DND-41 (cell line): ENCODE results near the gene ACOT9.

ENCODE experiments used
- ATAC-seq: fragments of 200-7000 bp; cut with Tn5 transposase; 3 replicates; pipeline ENCODE4 v1.9.1; 2021; ENCODE audit warnings: low read depth; ENCODE audit not compliant: insufficient read depth
- DNase-seq: peaks from one replicate; pipeline ENCODE4 v3.0.0-alpha.2; 2020
- H2AFZ ChIP-seq: 2 replicates; pipeline ENCODE4 v1.6.0; 2012; ENCODE audit warnings: low read depth, low read length
- H3K27ac ChIP-seq: 2 replicates; pipeline ENCODE4 v1.5.1; 2012; ENCODE audit warnings: low read length, inconsistent platforms
- H3K27me3 ChIP-seq: fragments of 200-600 bp; sonication (generic); 2 replicates; pipeline ENCODE4 v1.6.0; 2012; ENCODE audit warnings: low read length, mild to moderate bottlenecking, inconsistent platforms; ENCODE audit not compliant: insufficient read depth, poor library complexity
- H3K36me3 ChIP-seq: 2 replicates; pipeline ENCODE4 v1.5.1; 2012; ENCODE audit warnings: low read length, inconsistent platforms; ENCODE audit not compliant: insufficient read depth
- H3K4me1 ChIP-seq: 2 replicates; pipeline ENCODE4 v1.5.1; 2012; ENCODE audit warnings: mild to moderate bottlenecking, low read length; ENCODE audit not compliant: insufficient read depth
- H3K4me2 ChIP-seq: 2 replicates; pipeline ENCODE4 v1.6.0; 2012; ENCODE audit warnings: mild to moderate bottlenecking, moderate library complexity, low read length, inconsistent platforms; ENCODE audit not compliant: insufficient read depth
- H3K4me3 ChIP-seq, 2 experiments: fragments of 200-600 bp in 1 of 2; shearing (Covaris generic) in 1 of 2; 2 replicates each; pipeline ENCODE4 v1.5.1; 2012 to 2016; ENCODE audit warnings: inconsistent platforms in 2 of 2, low read length in 2 of 2, mild to moderate bottlenecking in 2 of 2, low read depth in 1 of 2, moderate library complexity in 1 of 2
- H3K79me2 ChIP-seq: 2 replicates; pipeline ENCODE4 v1.6.0; 2012; ENCODE audit warnings: low read length, inconsistent platforms; ENCODE audit not compliant: insufficient read depth
- H3K9ac ChIP-seq: 2 replicates; pipeline ENCODE4 v1.6.0; 2012; ENCODE audit warnings: low read depth, mild to moderate bottlenecking, inconsistent platforms, low read length, moderate library complexity
- H3K9me3 ChIP-seq: 2 replicates; pipeline ENCODE4 v1.5.1; 2012; ENCODE audit warnings: low read length, moderate library complexity, mild to moderate bottlenecking, inconsistent platforms; ENCODE audit not compliant: insufficient read depth, severe bottlenecking
- H4K20me1 ChIP-seq: 2 replicates; pipeline ENCODE4 v1.6.0; 2012; ENCODE audit warnings: low read length; ENCODE audit not compliant: insufficient read depth
- CTCF ChIP-seq: IDR thresholded peaks from 2 replicates; pipeline ENCODE4 v1.5.1; 2012; ENCODE audit warnings: borderline replicate concordance, low read length, moderate library complexity, mild to moderate bottlenecking; ENCODE audit not compliant: poor library complexity, severe bottlenecking; ENCODE audit errors: extremely low read depth
- EZH2 ChIP-seq: IDR thresholded peaks from 3 replicates; pipeline ENCODE4 v1.6.1; 2012; ENCODE audit warnings: borderline replicate concordance, low read depth, mild to moderate bottlenecking, moderate library complexity, low read length, inconsistent platforms; ENCODE audit not compliant: severe bottlenecking

ACOT9 gene

GRCh38 chrX:23742697-23743622 is at the start of gene ACOT9:
TSS of gene ACOT9 (minus strand) at chrX:23743276. CDS start at chrX:23743144, 132 bp downstream.
- no peaks in the 10 kb centered on the region for H3K79me2 ChIP-seq
- DNase-seq = peak; percentile 26
- H3K27ac ChIP-seq = no peak within 1 kb of the TSS
- no peak within 1 kb of the TSS for H3K4me3 ChIP-seq
- no peaks in the 10 kb centered on the region for H4K20me1 ChIP-seq
- no peaks in the 10 kb centered on the region for H3K4me1 ChIP-seq
- no peak within 1 kb of the TSS for H2AFZ ChIP-seq
- no peak within 1 kb of the TSS for H3K9ac ChIP-seq
- H3K27me3 ChIP-seq = no peaks in the 10 kb centered on the region
- H3K9me3 ChIP-seq = no peaks in the 10 kb centered on the region
- no peaks in the 10 kb centered on the region for H3K36me3 ChIP-seq
- ATAC-seq = peak; percentile 74
- TF ChIP-seq EZH2 (no peak), CTCF (no peak)
- no peak within 1 kb of the TSS for H3K4me2 ChIP-seq

GRCh38 chrX:23790155-23790497 is 47.0 kb upstream of the ACOT9 start:
- ATAC-seq (no peak), DNase-seq (no peak)
- Histone ChIP-seq H4K20me1 (no peaks in the 10 kb centered on the region), H3K79me2 (no peaks in the 10 kb centered on the region), H3K9ac (no peak overlapping the region), H3K4me2 (no peak overlapping the region), H3K9me3 (no peaks in the 10 kb centered on the region), H2AFZ (no peak overlapping the region), H3K4me3 (no peak overlapping the region), H3K36me3 (peaks cover 6% of the 10 kb centered on the region; the same call in 1 of the 2 replicates), H3K27me3 (no peaks in the 10 kb centered on the region), H3K27ac (no peak overlapping the region), H3K4me1 (peaks cover under 1% of the 10 kb centered on the region)
- TF ChIP-seq CTCF = no peak

- Histone ChIP-seq H3K27ac (no peak overlapping the region), H3K4me1 (peaks cover 6% of the 10 kb centered on the region), H3K36me3 (peaks cover 10% of the 10 kb centered on the region), H3K9me3 (no peaks in the 10 kb centered on the region), H3K4me2 (no peak overlapping the region), H2AFZ (no peak overlapping the region), H4K20me1 (no peaks in the 10 kb centered on the region), H3K79me2 (no peaks in the 10 kb centered on the region), H3K4me3 (no peak overlapping the region), H3K27me3 (no peaks in the 10 kb centered on the region), H3K9ac (no peak overlapping the region)
- TF ChIP-seq EZH2 (no peak), CTCF (no peak)
- ATAC-seq (no peak), DNase-seq (no peak)
Observed at GRCh38 chrX:23789386-23790154, 46.5 kb upstream of the ACOT9 start.
